Keratinocyte (primary cell): ENCODE results near the gene CPNE4. TPM values are rescaled to one million over a fixed set of nuclear protein-coding genes. Genes with fewer than 3 reads are reported as not detected.

Experiments
- DNase-seq: peaks from one replicate; pipeline ENCODE4 v3.0.0-alpha.2; 2011; ENCODE audit warnings: low read depth, missing footprints, low spot score
- FAIRE-seq: peaks from 2 replicates; lab custom pipeline; 2011; peaks lifted over from hg19 to GRCh38; lab: Jason Lieb, UNC
- H2AFZ ChIP-seq: 2 replicates; pipeline ENCODE4 v1.6.0; 2012; ENCODE audit warnings: low read length, control low read depth, inconsistent platforms; ENCODE audit not compliant: control insufficient read depth
- H3K27ac ChIP-seq: 2 replicates; pipeline ENCODE4 v1.5.1; 2011; ENCODE audit warnings: low read length; ENCODE audit not compliant: control insufficient read depth, insufficient read depth
- H3K27me3 ChIP-seq: 3 replicates; pipeline ENCODE4 v1.6.0; 2011; ENCODE audit warnings: low read length; ENCODE audit not compliant: control insufficient read depth, insufficient read depth; ENCODE audit errors: extremely low read depth
- H3K36me3 ChIP-seq, 2 experiments: 2 replicates in 1 of 2; 3 replicates in 1 of 2; pipeline ENCODE4 v1.5.1; 2011; ENCODE audit warnings: low read length in 2 of 2, mild to moderate bottlenecking in 1 of 2; ENCODE audit not compliant: control insufficient read depth in 2 of 2, insufficient read depth in 2 of 2; ENCODE audit errors: extremely low read depth in 1 of 2
- H3K4me1 ChIP-seq: 3 replicates; pipeline ENCODE4 v1.5.1; 2011; ENCODE audit warnings: low read length; ENCODE audit not compliant: control insufficient read depth, insufficient read depth; ENCODE audit errors: extremely low read depth
- H3K4me2 ChIP-seq: 3 replicates; pipeline ENCODE4 v1.6.0; 2011; ENCODE audit warnings: low read depth, low read length; ENCODE audit not compliant: control insufficient read depth, insufficient read depth; ENCODE audit errors: extremely low read depth
- H3K4me3 ChIP-seq, 3 experiments: fragments of 200-600 bp in 1 of 3; sonication (generic) in 1 of 3; 2 replicates in 2 of 3; 3 replicates in 1 of 3; pipeline ENCODE4 v1.5.1; 2011 to 2016; ENCODE audit warnings: low read length in 3 of 3, mild to moderate bottlenecking in 3 of 3, control low read depth in 2 of 3, inconsistent platforms in 1 of 3, low read depth in 1 of 3, mixed read lengths in 1 of 3, mixed run types in 1 of 3, moderate library complexity in 1 of 3; ENCODE audit not compliant: control insufficient read depth in 2 of 3, insufficient read depth in 2 of 3; ENCODE audit errors: extremely low read depth in 1 of 3
- H3K79me2 ChIP-seq: 2 replicates; pipeline ENCODE4 v1.6.0; 2012; ENCODE audit warnings: low read length; ENCODE audit not compliant: control insufficient read depth, insufficient read depth
- H3K9ac ChIP-seq: 3 replicates; pipeline ENCODE4 v1.6.0; 2011; ENCODE audit warnings: low read length; ENCODE audit not compliant: control insufficient read depth, insufficient read depth; ENCODE audit errors: extremely low read depth
- H3K9me1 ChIP-seq: 3 replicates; pipeline ENCODE4 v1.6.0; 2011; ENCODE audit warnings: low read length; ENCODE audit not compliant: control insufficient read depth, insufficient read depth; ENCODE audit errors: extremely low read depth
- H3K9me3 ChIP-seq: 2 replicates; pipeline ENCODE4 v1.5.1; 2012; ENCODE audit warnings: low read depth, low read length; ENCODE audit not compliant: control insufficient read depth
- H4K20me1 ChIP-seq: 3 replicates; pipeline ENCODE4 v1.6.0; 2011; ENCODE audit warnings: low read length; ENCODE audit not compliant: control insufficient read depth, insufficient read depth; ENCODE audit errors: extremely low read depth
- EZH2 ChIP-seq: IDR thresholded peaks from one replicate; pipeline ENCODE4 v1.6.1; 2012; ENCODE audit warnings: inconsistent platforms, mild to moderate bottlenecking, low read length, moderate library complexity
- dilution Hi-C: fragments of 300-500 bp; cut with MboI; formaldehyde crosslinking; loops from one replicate; pipeline ENCODE4 v1.7.0; 2020; ENCODE audit warnings: low sequenced_read_pairs; ENCODE audit not compliant: extremely low pct_ligation_motif_present
- polyA plus RNA-seq, 5 experiments: library from polyadenylated mRNA; depleted of rRNA in 3 of 5; stranded (reverse) in 3 of 5; stranded (forward) in 1 of 5; unstranded in 1 of 5; fragments of >200 nt; gene quantifications; 1 replicate in 1 of 5; 2 replicates in 3 of 5; 3 replicates in 1 of 5; pipeline versions ENCODE4 v1.2.1 to v1.2.3, GENCODE V29; 2011 to 2012; ENCODE audit warnings: missing spikeins in 2 of 5, low read depth in 1 of 5, low replicate concordance in 1 of 5
- TF ChIP-seq, protein P1 (sequence below), 3 experiments: IDR thresholded peaks in 1 of 3; conservative IDR thresholded peaks in 1 of 3; optimal IDR thresholded peaks in 1 of 3; 2 replicates in 2 of 3; 3 replicates in 1 of 3; pipeline versions ENCODE3 to v1.5.1; 2011; ENCODE audit warnings: low read length in 3 of 3, mild to moderate bottlenecking in 3 of 3, moderate library complexity in 2 of 3, control low read depth in 1 of 3, inconsistent platforms in 1 of 3; ENCODE audit not compliant: insufficient read depth in 2 of 3; ENCODE audit errors: extremely low read depth in 1 of 3

Gene CPNE4
- polyA plus RNA-seq, 1 donor (not counting 4 experiments of a cell fraction or from before 2014, with no cell fraction given), result 0.08 TPM

DNA sequence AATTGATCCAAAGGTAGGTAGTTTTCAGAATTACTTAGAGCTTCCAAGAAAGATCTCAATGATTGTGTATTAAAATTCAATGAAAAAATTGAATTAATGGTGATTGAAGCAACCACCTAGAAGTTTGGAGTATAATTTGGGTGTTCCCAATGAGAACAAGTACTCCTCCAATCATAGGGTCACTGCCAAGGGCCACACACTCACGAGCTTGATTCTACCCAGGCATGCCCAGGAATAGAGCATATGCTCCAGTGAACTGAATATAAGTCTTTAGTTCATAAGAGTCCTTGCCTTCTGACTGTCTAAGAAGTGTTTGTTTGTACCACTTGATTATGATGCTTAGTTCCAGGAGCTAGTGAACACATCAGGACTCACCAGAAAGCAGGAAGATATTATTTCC, 133.9 kb downstream of the CPNE4 start:
- TF ChIP-seq EZH2, result no peak
- TF ChIP-seq, protein P1, sequence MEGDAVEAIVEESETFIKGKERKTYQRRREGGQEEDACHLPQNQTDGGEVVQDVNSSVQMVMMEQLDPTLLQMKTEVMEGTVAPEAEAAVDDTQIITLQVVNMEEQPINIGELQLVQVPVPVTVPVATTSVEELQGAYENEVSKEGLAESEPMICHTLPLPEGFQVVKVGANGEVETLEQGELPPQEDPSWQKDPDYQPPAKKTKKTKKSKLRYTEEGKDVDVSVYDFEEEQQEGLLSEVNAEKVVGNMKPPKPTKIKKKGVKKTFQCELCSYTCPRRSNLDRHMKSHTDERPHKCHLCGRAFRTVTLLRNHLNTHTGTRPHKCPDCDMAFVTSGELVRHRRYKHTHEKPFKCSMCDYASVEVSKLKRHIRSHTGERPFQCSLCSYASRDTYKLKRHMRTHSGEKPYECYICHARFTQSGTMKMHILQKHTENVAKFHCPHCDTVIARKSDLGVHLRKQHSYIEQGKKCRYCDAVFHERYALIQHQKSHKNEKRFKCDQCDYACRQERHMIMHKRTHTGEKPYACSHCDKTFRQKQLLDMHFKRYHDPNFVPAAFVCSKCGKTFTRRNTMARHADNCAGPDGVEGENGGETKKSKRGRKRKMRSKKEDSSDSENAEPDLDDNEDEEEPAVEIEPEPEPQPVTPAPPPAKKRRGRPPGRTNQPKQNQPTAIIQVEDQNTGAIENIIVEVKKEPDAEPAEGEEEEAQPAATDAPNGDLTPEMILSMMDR (optimal IDR thresholded peaks at IDR 0.05 in 1 of 3, IDR thresholded peaks at IDR 0.05 in 1 of 3, conservative IDR thresholded peaks at IDR 0.05 in 1 of 3; ENCODE audit: extremely low read depth in 1 of 3, insufficient read depth in 2 of 3, low read length in 3 of 3), result no peak
- Histone ChIP-seq H3K27me3 (no peaks in the 10 kb centered on the region), H3K27ac (no peak overlapping the region), H2AFZ (no peak overlapping the region), H3K36me3 (no peaks in the 10 kb centered on the region), H3K4me3 (no peak overlapping the region), H3K9ac (no peak overlapping the region), H3K9me1 (no peaks in the 10 kb centered on the region), H3K79me2 (no peaks in the 10 kb centered on the region), H3K4me1 (no peaks in the 10 kb centered on the region), H3K4me2 (no peak overlapping the region), H3K9me3 (no peaks in the 10 kb centered on the region), H4K20me1 (no peaks in the 10 kb centered on the region)
- no peak for DNase-seq
- dilution Hi-C loops, result no loop called here
- no peak for FAIRE-seq

DNA sequence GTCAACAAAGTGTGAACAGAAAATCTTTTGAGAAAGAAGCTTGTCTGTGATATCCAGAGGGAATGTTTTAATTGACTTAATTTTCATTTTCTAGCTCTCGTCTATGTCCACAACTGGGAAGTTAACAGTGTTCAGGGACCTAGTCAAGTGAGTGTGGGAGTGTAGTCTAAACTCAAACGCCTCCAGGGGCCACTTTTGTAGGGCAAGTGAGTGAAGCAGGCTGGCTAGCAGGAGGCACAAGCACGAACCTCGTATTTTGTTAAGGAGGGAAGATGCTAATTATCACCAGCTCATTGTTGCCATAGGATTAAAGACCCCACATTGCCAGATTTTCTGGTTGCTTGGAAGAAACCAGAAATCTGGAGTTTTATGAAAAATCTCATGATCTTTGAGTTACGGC, 135.8 kb downstream of the CPNE4 start:
- H3K79me2 ChIP-seq, result no peaks in the 10 kb centered on the region
- FAIRE-seq (no peak), DNase-seq (no peak)
- TF ChIP-seq, protein P1 (optimal IDR thresholded peaks at IDR 0.05 in 1 of 3, IDR thresholded peaks at IDR 0.05 in 1 of 3, conservative IDR thresholded peaks at IDR 0.05 in 1 of 3; ENCODE audit: extremely low read depth in 1 of 3, insufficient read depth in 2 of 3, low read length in 3 of 3), result no peak
- TF ChIP-seq EZH2, result no peak
- H3K9me3 ChIP-seq, result no peaks in the 10 kb centered on the region
- no peak overlapping the region for H3K4me2 ChIP-seq
- H2AFZ ChIP-seq, result no peak overlapping the region
- no peaks in the 10 kb centered on the region for H3K4me1 ChIP-seq
- no peak overlapping the region for H3K9ac ChIP-seq
- H3K36me3 ChIP-seq, result no peaks in the 10 kb centered on the region
- no peaks in the 10 kb centered on the region for H4K20me1 ChIP-seq
- no peaks in the 10 kb centered on the region for H3K9me1 ChIP-seq
- no peak overlapping the region for H3K4me3 ChIP-seq
- no peak overlapping the region for H3K27ac ChIP-seq
- dilution Hi-C loops, result no loop called here
- no peaks in the 10 kb centered on the region for H3K27me3 ChIP-seq
